HL-60 (cell line): ENCODE measurements around the gene TLK2.

ENCODE experiments used
- CTCF ChIP-seq: IDR thresholded peaks from one replicate; pipeline ENCODE4 v1.5.1; 2011; ENCODE audit warnings: low read length, control low read depth, inconsistent platforms; ENCODE audit not compliant: insufficient read depth
- REST ChIP-seq: IDR thresholded peaks from 2 replicates; pipeline ENCODE4 v1.6.1; 2012; ENCODE audit warnings: low read depth; ENCODE audit not compliant: insufficient replicate concordance
- SPI1 ChIP-seq: IDR thresholded peaks from 2 replicates; pipeline ENCODE4 v1.6.1; 2012; ENCODE audit warnings: low read depth, mild to moderate bottlenecking, borderline replicate concordance

DNA sequence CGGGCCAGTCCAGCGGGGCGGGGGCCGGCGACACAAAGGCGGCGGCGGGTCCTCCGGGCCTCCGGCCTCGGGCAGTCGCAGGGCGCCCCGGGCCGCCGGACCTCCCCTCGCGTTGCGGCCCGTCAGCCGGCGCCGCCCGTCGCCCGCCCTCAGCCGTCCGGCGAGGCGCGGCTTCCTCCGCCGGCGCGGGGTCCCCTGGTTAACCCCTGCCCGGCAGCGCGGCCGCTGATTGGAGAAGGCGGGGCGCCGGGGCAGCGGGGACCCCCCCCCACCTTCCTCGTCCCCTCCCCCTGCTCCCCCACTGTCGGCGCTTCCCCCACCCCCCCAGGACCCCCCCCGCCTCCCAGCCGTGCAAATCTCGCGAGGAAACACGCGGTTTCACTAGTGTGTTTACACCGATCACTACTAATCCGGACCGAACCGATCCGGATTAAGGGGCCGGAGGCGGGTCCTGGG, at the start of gene TLK2:
- TF ChIP-seq CTCF (no peak), SPI1 (no peak), REST (no peak)
